ENCODE data around the gene KRTAP5-6.

The KRTAP5-6 gene, protein sequence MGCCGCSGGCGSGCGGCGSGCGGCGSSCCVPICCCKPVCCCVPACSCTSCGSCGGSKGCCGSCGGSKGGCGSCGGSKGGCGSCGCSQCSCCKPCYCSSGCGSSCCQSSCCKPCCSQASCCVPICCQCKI

DNA sequence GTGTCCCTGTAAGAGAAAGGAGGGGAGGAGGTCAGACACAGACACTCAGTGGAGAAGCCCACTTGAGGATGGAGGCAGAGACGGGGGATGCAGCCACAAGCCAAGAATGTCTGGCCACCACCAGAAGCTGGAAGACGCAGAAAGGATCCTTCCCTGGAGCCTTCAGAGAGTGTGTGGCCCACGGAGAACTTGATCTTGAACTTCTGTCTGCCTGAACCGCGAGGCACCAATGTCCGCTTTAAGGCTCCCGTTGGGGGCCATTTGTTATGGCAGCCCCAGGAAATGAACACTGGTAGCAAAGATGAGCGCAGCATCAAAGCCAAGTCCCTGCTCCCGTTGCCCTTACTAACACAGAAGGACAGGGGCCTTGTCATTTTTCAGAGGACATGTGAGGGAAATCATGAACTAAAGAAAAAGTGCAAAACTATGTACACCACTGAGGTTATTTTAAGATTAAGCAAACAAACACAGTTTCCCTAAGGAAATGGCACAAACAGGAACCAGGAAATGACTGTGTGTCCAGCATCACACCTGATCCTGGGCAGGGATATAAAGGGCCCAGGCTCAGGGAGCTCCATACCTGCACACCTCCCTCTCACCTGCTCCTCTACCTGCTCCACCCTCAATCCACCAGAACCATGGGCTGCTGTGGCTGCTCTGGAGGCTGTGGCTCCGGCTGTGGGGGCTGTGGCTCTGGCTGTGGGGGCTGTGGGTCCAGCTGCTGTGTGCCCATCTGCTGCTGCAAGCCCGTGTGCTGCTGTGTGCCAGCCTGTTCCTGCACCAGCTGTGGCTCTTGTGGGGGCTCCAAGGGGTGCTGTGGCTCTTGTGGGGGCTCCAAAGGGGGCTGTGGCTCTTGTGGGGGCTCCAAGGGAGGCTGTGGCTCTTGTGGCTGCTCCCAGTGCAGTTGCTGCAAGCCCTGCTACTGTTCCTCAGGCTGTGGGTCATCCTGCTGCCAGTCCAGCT, at the start of gene KRTAP5-6:
KRTAP5-6 (plus strand) TSS at position 588 of the 963 bp plus-strand sequence; CDS start at position 639, 51 bp downstream.
- H3K4me1 ChIP-seq (ENCODE audit: insufficient read depth, poor library complexity, severe bottlenecking): peaks cover 6% of the 10 kb centered on the region
- TF ChIP-seq, protein P1, sequence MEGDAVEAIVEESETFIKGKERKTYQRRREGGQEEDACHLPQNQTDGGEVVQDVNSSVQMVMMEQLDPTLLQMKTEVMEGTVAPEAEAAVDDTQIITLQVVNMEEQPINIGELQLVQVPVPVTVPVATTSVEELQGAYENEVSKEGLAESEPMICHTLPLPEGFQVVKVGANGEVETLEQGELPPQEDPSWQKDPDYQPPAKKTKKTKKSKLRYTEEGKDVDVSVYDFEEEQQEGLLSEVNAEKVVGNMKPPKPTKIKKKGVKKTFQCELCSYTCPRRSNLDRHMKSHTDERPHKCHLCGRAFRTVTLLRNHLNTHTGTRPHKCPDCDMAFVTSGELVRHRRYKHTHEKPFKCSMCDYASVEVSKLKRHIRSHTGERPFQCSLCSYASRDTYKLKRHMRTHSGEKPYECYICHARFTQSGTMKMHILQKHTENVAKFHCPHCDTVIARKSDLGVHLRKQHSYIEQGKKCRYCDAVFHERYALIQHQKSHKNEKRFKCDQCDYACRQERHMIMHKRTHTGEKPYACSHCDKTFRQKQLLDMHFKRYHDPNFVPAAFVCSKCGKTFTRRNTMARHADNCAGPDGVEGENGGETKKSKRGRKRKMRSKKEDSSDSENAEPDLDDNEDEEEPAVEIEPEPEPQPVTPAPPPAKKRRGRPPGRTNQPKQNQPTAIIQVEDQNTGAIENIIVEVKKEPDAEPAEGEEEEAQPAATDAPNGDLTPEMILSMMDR (IDR thresholded peaks at IDR 0.05; ENCODE audit: poor library complexity, severe bottlenecking): no peak
- H3K27me3 ChIP-seq (ENCODE audit: insufficient read depth, poor library complexity, severe bottlenecking): no peaks in the 10 kb centered on the region
- H3K36me3 ChIP-seq (ENCODE audit: low read depth): no peaks in the 10 kb centered on the region
- H3K4me3 ChIP-seq (ENCODE audit: severe bottlenecking): no peak within 1 kb of the TSS
- no peak within 1 kb of the TSS for H3K27ac ChIP-seq (ENCODE audit: poor library complexity, severe bottlenecking)
- H3K9me3 ChIP-seq (ENCODE audit: severe bottlenecking): no peaks in the 10 kb centered on the region
- ATAC-seq (ENCODE audit: low read depth) (no peak), DNase-seq (ENCODE audit: low spot score) (no peak)

DNA sequence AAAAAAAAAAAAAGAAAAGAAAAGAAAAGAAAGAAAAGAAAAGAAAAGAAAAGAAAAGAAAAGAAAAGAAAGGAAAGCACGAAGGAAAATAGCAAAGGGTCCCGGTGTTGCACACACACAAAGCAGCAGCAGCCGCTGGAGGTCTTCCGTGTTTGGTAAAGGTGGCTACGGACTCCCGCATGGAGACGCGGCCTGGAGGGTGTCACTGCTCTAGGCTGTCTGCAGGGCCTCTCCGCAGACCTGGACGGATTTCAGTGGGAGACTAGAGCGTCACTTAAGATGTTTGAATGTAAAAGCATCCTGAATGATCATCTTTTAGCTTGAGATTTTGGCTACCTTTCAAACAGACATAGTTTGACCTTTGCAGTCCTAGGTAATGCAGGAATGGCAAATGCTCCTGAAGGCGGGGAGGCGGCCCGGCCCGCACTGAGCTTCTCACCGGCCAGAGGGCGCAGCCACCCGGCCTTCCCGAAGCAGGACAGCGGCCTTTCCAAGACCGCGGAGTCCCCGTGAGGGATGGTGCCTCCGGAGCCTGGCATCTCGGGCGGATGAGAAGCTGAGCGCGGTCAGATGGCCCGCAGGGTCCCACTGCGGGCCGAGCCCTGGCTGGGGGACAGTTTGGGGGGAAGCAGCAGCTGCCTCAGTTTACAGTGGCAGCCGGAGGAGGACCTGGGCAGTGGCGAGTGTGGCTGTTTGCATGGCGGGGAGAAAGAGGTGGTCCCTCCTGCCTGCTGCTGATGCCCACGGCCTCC, 48.9 kb upstream of the KRTAP5-6 start:
- no peak for DNase-seq (ENCODE audit: low spot score)
- Histone ChIP-seq H3K27me3 (ENCODE audit: insufficient read depth, poor library complexity, severe bottlenecking) (no peaks in the 10 kb centered on the region), H3K4me3 (ENCODE audit: severe bottlenecking) (no peak overlapping the region), H3K27ac (ENCODE audit: poor library complexity, severe bottlenecking) (no peak overlapping the region), H3K9me3 (ENCODE audit: severe bottlenecking) (no peaks in the 10 kb centered on the region), H3K4me1 (ENCODE audit: insufficient read depth, poor library complexity, severe bottlenecking) (peaks cover 6% of the 10 kb centered on the region), H3K36me3 (ENCODE audit: low read depth) (no peaks in the 10 kb centered on the region)
- TF ChIP-seq, protein P1 (IDR thresholded peaks at IDR 0.05; ENCODE audit: poor library complexity, severe bottlenecking): no peak
- no peak for ATAC-seq (ENCODE audit: low read depth)

DNA sequence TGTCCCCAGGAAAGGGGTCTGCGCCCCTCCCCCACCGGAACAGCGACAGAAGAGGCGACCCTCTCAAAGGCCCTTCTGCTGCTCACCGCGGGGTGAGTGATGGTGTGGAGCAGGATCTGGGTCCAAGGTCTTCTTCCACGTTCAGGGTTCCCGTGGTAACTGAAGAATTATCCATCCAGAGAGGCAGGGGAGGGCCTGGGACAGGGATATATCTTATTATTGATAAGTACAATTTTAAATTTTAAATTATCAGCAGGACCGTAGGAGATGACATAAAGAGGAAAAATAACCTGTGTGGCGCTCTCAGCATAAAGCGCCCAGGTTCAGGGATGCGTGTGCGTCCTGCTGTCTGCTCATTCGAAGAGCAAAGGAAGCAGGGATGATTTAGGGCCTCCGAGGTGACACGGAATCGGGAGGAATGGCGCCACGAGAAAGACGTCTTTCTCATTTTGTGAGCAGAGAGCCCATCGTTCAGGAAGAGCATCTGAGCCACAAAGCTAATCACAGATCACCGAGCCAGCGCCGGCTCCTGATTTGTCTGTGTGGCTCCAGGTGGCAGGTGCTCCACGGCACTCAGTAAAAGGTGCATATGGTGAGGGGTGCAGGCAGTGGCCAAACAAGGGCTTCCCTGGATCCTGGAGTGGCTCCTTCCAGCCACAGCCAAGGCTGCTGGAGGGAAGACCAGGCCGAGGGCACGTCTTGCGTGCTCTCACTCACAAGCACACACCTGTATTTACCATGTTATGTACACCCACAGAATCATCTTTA, 48.2 kb upstream of the KRTAP5-6 start:
- peak; percentile 22 for DNase-seq (ENCODE audit: low spot score)
- TF ChIP-seq, protein P1 (IDR thresholded peaks at IDR 0.05; ENCODE audit: poor library complexity, severe bottlenecking): no peak
- no peaks in the 10 kb centered on the region for H3K27me3 ChIP-seq (ENCODE audit: insufficient read depth, poor library complexity, severe bottlenecking)

DNA sequence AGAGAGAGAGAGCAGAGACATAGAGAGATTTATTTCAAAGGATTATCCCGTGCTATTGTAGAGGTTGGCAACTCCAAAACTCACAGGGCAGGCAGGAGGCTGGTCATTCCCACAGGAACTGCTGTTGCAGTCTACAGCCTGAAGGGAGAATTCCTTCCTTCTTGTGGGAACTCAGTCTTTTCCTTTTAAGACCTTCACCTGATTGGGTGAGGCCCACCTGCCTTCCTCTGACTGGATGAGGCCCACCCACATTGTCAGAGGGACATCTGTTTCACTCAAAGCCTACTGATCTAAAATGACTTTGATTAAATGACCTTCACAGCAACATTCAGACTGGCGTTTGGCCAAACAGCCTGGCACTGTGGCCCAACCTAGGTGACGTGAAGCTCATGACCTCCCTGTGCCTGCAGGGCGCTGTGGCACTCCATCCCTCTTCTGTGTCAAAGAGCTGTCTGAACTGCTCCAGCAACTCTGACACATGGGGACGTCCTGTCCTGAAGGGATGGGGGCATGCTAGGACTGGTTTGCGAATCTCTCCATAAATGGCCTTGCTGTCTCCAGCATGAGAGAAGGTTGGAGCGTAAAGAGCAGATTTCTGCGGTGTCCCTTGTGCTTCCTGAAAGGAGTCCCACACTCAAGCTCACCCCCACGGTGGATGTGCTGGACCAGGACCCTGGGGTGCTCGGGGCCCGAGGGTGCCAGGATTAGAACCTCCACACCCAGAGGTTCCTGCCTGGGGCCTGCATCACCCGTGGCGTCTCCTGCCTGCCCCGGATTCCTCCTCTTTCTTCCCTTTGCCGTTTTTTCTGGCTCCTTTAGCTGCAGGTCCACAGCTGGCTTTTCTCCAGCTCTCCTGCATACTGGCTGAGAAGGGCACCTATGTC, 46.7 kb upstream of the KRTAP5-6 start:
- no peak overlapping the region for H3K27ac ChIP-seq (ENCODE audit: poor library complexity, severe bottlenecking)
- H3K4me1 ChIP-seq (ENCODE audit: insufficient read depth, poor library complexity, severe bottlenecking): peaks cover 6% of the 10 kb centered on the region
- H3K27me3 ChIP-seq (ENCODE audit: insufficient read depth, poor library complexity, severe bottlenecking): no peaks in the 10 kb centered on the region
- DNase-seq (ENCODE audit: low spot score): no peak
- ATAC-seq (ENCODE audit: low read depth): no peak
- H3K4me3 ChIP-seq (ENCODE audit: severe bottlenecking): no peak overlapping the region
- no peaks in the 10 kb centered on the region for H3K9me3 ChIP-seq (ENCODE audit: severe bottlenecking)
- H3K36me3 ChIP-seq (ENCODE audit: low read depth): no peaks in the 10 kb centered on the region
- TF ChIP-seq, protein P1 (IDR thresholded peaks at IDR 0.05; ENCODE audit: poor library complexity, severe bottlenecking): no peak

More for the DNA sequence above, 48.2 kb upstream of the KRTAP5-6 start:
- Histone ChIP-seq H3K4me3 (ENCODE audit: severe bottlenecking) (no peak overlapping the region), H3K36me3 (ENCODE audit: low read depth) (no peaks in the 10 kb centered on the region), H3K4me1 (ENCODE audit: insufficient read depth, poor library complexity, severe bottlenecking) (peaks cover 6% of the 10 kb centered on the region), H3K9me3 (ENCODE audit: severe bottlenecking) (no peaks in the 10 kb centered on the region), H3K27ac (ENCODE audit: poor library complexity, severe bottlenecking) (no peak overlapping the region)
- no peak for ATAC-seq (ENCODE audit: low read depth)

Data from RWPE2 (cell line).